Activated naive CD4-positive, alpha-beta T cell treated with anti-CD3 and anti-CD28 coated beads, Interleukin-2, amount 50 U/mL, for 24 hours (primary cell): ENCODE measurements around the gene TEX14.
A peak's percentile ranks its signal among the peaks of the same experiment; 100 is the strongest.

Experiments used
- H3K27ac Mint-ChIP-seq: one replicate; pipeline ENCODE4 v1.8.0; 2021; ENCODE audit warnings: mild to moderate bottlenecking, mixed read lengths
- H3K27me3 Mint-ChIP-seq: one replicate; pipeline ENCODE4 v1.8.0; 2021; ENCODE audit warnings: mixed read lengths
- H3K36me3 Mint-ChIP-seq: one replicate; pipeline ENCODE4 v1.8.0; 2021; ENCODE audit warnings: mixed read lengths
- H3K4me1 Mint-ChIP-seq: one replicate; pipeline ENCODE4 v1.8.0; 2021; ENCODE audit warnings: mixed read lengths
- H3K4me3 Mint-ChIP-seq: one replicate; pipeline ENCODE4 v1.8.0; 2021; ENCODE audit warnings: mild to moderate bottlenecking, mixed read lengths
- H3K9me3 Mint-ChIP-seq: one replicate; pipeline ENCODE4 v1.8.0; 2021; ENCODE audit warnings: mixed read lengths

The TEX14 gene

GRCh38 chr17:58517928-58518609 is 173.8 kb downstream of the TEX14 start:
- Mint-ChIP-seq H3K27me3 (no peaks in the 10 kb centered on the region), H3K4me1 (peaks cover 30% of the 10 kb centered on the region), H3K4me3 (peak overlapping the region; percentile 94), H3K9me3 (no peaks in the 10 kb centered on the region), H3K36me3 (peaks cover 1% of the 10 kb centered on the region), H3K27ac (peak overlapping the region; percentile 92)

- H3K4me3 Mint-ChIP-seq: peak overlapping the region; percentile 94
- no peaks in the 10 kb centered on the region for H3K9me3 Mint-ChIP-seq
- H3K36me3 Mint-ChIP-seq: peaks cover 5% of the 10 kb centered on the region
- no peaks in the 10 kb centered on the region for H3K27me3 Mint-ChIP-seq
- H3K4me1 Mint-ChIP-seq: peaks cover 36% of the 10 kb centered on the region
- H3K27ac Mint-ChIP-seq: peak overlapping the region; percentile 92
Observed at GRCh38 chr17:58517378-58517927, 174.4 kb downstream of the TEX14 start.

DNA sequence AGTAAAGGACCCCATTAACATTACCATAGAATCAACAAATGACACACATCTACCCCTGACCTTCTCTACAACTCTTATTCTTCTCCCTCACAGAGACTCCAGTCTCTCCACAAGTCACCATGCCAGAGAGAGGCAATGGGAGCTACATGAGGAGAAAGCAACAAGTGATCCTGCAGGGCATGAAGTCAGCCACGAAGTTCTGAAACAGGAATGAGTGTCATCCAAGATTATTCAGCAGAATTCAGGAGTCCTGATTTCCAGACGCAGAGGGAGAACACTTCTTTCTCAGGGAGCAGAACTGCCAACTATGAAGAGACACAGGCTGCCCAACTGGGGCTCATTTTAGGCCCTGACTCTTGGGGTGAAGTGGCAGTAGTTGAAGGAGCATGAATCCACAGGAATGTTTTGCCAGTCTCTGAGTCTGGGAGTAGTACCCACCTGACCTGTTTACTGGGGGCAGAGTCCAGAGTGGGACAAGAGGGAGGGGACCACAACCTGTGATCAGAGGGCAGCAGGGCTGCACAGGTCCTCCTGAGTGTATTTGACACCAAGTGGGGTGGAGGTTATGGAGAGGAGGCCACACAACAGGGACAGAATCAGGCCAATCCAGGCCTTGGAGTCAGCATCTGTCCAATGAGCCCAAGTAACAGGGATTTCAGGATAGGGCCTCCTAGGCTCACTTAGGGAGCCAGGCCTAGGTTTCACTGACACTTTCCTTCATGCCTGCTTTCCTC is 175.0 kb downstream of the TEX14 start:
- Mint-ChIP-seq H3K27me3 (no peaks in the 10 kb centered on the region), H3K27ac (peak overlapping the region; percentile 83), H3K4me3 (peak overlapping the region; percentile 94), H3K4me1 (peaks cover 40% of the 10 kb centered on the region), H3K36me3 (peaks cover 5% of the 10 kb centered on the region), H3K9me3 (no peaks in the 10 kb centered on the region)

DNA sequence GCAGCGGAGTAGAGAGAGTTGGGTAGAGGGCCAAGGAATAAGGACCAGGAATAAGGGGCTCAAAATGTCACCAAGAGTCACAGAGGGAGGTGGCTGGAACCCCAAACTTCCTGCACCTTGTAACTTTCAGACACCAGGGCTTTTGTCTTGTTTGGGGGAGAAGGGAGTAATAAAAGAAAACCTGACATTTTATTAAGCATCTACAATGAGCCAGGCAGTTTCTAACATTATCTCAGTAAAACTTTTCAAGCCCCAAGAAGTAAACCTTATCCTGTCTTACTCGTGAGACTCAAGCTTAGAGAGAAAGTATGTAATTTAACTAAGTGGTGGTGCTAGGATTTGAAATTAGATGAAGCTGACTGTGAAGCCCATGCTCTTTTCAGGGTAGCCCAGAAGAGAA is 176.6 kb downstream of the TEX14 start:
- H3K27ac Mint-ChIP-seq: peak overlapping the region; percentile 81
- H3K27me3 Mint-ChIP-seq: no peaks in the 10 kb centered on the region
- no peaks in the 10 kb centered on the region for H3K9me3 Mint-ChIP-seq
- H3K36me3 Mint-ChIP-seq: peaks cover 17% of the 10 kb centered on the region
- H3K4me1 Mint-ChIP-seq: peaks cover 50% of the 10 kb centered on the region
- H3K4me3 Mint-ChIP-seq: peak overlapping the region; percentile 78

GRCh38 chr17:58514770-58515157 is 177.1 kb downstream of the TEX14 start:
- peaks cover 55% of the 10 kb centered on the region for H3K4me1 Mint-ChIP-seq
- peaks cover 23% of the 10 kb centered on the region for H3K36me3 Mint-ChIP-seq
- H3K27ac Mint-ChIP-seq: peak overlapping the region; percentile 81
- H3K4me3 Mint-ChIP-seq: peak overlapping the region; percentile 78
- H3K27me3 Mint-ChIP-seq: no peaks in the 10 kb centered on the region
- H3K9me3 Mint-ChIP-seq: no peaks in the 10 kb centered on the region

DNA sequence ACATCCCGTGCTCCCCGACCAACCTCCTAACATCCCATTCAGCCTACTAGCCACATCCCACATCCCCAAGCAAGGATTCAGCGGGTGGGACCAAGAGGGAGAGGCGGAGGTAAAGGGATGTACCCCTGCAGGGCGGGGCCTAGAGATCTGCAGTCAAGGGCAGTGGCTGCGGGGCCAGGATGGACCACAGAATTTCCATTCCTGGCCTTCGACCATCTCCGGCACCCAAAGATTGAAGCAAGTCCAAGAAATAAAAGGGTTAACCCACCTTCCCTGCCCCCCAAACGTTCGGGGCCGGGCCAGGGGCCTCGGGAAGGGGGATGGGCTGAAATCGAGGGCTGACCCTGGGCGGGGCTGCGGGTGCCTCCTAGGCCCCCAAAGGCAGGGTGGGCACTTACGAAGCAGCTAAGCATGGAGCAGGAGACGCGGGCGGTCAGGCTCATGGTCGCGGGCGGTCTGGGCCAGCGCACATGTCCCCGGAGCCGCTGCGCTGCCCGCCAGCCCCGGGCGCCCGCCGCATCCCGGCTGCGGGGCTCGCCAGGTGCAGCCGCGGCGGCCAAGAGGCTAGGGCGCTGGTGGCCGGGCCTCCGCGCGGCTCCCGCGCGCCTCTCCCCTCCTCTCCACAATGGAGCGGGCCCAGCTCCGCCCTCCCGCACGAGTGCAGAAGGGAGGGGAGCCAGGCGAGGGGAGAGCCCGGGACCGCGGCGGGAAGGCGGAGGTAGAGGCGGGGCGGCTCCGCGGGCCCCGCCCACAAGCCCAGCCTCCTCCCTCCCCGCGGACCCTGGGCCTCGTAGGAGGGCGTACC is 177.7 kb downstream of the TEX14 start, which contains the start of gene MTMR4:
Gene MTMR4, minus strand, starts transcription at position 674 of the 805 bp plus-strand sequence. Its CDS starts 231 bp downstream, at position 443.
- Mint-ChIP-seq H3K9me3 (no peaks in the 10 kb centered on the region), H3K4me1 (peaks cover 57% of the 10 kb centered on the region), H3K27me3 (no peaks in the 10 kb centered on the region), H3K36me3 (peaks cover 27% of the 10 kb centered on the region), H3K27ac (peak within 1 kb of the TSS; percentile 91), H3K4me3 (peak within 1 kb of the TSS; percentile 96)

DNA sequence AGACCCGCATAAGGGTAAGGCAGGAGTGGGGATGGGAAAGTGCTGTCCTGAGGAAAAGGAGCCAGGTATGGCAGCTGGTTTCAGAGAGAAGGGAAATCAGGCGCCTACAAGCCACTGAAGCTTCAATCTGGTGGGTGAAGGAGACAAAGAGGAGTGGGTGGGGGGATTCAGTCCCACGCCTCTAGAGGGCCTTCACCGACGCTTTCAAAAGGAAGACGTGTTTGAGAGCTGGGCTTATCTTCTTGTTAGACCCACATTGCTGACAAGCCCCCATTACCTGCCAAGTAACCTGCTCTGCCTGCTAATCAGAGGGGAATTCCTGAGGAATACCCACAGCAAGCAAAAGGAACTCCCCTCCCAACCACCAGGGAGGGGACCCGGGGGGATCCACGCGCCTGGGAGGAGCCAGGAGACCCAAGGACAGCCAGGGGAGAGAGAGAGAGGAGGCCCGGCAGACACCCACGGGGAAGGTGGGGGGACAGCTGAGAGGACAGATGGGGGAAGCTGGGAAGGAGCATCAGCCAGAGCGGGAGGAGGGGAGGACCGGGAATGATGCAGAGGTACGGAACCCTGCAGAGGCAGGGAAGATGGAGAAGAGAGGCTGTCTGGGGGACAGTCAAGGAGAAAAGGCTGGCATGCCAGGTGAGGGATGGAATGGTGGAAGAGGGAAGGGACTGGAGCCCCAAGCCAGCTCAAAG is 178.4 kb downstream of the TEX14 start:
- Mint-ChIP-seq H3K27ac (peak overlapping the region; percentile 91), H3K4me1 (peaks cover 57% of the 10 kb centered on the region), H3K9me3 (no peaks in the 10 kb centered on the region), H3K4me3 (peak overlapping the region; percentile 96), H3K36me3 (peaks cover 29% of the 10 kb centered on the region), H3K27me3 (no peaks in the 10 kb centered on the region)

DNA sequence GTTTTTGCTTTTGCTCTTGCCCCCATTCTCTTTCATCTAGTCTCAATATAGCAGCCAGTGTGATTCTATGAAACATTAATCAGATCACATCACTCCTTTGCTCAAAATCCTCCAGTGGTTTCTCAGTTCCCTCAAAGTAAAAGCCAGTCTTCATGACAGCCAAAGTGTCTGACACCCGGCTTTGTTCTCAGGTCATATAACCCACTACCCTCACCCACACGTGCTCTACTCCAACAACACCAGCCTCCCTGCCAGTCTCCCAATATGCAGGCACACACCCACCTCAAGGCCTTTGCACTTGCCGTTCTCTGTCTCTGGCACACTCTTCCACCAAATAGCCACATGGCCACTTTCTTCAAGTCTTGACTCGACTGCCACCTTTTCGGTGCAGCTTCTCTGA is 181.8 kb downstream of the TEX14 start:
- no peak overlapping the region for H3K27ac Mint-ChIP-seq
- peaks cover 32% of the 10 kb centered on the region for H3K36me3 Mint-ChIP-seq
- no peaks in the 10 kb centered on the region for H3K9me3 Mint-ChIP-seq
- peaks cover 38% of the 10 kb centered on the region for H3K4me1 Mint-ChIP-seq
- H3K4me3 Mint-ChIP-seq: no peak overlapping the region
- no peaks in the 10 kb centered on the region for H3K27me3 Mint-ChIP-seq

DNA sequence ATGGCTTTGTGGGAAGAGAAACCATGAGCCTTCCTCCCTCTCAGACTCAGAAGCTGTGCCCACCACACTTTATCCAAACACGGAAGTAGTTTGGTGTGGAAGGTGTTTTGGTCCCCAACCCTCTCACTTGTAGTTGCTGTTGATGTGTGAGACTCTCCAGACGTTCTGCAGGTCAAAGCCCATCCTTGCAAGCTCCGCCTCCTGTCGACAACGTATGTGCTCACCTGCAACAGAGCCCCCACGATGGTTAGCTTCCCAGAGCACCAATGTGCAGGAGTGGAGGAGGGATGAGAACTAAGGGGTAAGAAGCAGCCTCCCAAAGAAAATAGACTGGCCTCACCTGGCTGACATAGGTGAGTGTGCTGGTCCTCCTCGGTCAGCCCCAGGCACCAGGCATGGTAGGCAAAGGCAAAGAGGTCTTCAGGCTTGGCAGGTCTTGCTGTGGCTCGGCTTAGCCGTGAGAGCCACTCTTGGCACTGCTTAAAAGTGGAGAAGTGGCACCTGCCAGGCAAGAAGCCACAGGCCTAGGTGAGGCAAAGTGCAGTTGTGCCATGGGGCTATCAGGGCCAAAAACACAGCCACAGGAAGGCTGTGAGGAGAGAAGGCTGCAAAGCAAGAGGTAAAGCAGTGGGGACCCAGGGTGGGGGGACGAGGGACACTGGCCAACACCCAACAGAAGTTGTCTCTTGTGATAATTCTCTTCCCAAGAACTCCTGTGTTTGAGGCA is 183.3 kb downstream of the TEX14 start:
- peak overlapping the region; percentile 72 for H3K27ac Mint-ChIP-seq
- H3K27me3 Mint-ChIP-seq: no peaks in the 10 kb centered on the region
- no peak overlapping the region for H3K4me3 Mint-ChIP-seq
- peaks cover 32% of the 10 kb centered on the region for H3K36me3 Mint-ChIP-seq
- H3K4me1 Mint-ChIP-seq: peaks cover 31% of the 10 kb centered on the region
- no peaks in the 10 kb centered on the region for H3K9me3 Mint-ChIP-seq

GRCh38 chr17:58507123-58507634 is 184.7 kb downstream of the TEX14 start:
- H3K27me3 Mint-ChIP-seq: no peaks in the 10 kb centered on the region
- H3K9me3 Mint-ChIP-seq: no peaks in the 10 kb centered on the region
- H3K4me3 Mint-ChIP-seq: no peak overlapping the region
- H3K36me3 Mint-ChIP-seq: peaks cover 30% of the 10 kb centered on the region
- H3K4me1 Mint-ChIP-seq: peaks cover 19% of the 10 kb centered on the region
- no peak overlapping the region for H3K27ac Mint-ChIP-seq
